ENCODE measurements around the gene AFTPH. TPM values are rescaled to one million over a fixed set of nuclear protein-coding genes. Genes with fewer than 3 reads are reported as not detected.

AFTPH gene
- total and polyA plus RNA-seq, 4 donors = 27.0 to 78.1 (median 35.0) TPM

DNA sequence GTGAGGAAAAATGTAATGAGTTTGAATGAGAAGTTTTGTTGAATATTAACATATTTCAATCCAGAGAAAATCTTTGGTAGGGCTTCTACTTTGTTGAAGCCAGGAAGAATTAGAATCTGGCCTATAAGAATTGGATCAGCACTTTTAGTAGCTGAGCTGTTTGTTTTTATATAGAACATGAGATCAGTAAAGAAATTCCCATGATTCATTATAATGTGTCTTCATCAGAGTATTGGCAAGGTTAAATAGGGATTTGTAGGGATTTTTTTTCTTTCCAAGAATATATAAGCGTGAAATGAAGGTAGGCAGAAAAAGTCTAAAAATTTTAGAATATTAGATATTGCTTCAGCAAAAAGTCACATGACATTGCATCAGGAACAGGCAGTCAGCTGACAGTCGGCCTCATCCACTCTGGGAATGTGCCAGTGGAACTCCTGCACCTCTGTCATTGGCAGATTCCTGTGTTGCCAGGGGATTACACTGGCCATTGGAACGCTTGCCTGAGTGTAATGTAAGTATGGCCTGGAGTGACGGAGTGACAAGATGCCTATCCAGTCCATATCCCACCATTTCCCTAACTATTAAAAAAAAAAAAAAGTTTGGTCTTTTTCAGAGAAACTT, 69.0 kb downstream of the AFTPH start:
- DNase-seq (no peak), ATAC-seq (ENCODE audit: insufficient read depth, low FRiP score) (no peak)
- Histone ChIP-seq H3K9me3 (ENCODE audit: control insufficient read depth in 4 of 4, insufficient read depth in 3 of 4, low read length in 3 of 4) (no peaks in the 10 kb centered on the region), H3K4me1 (ENCODE audit: control insufficient read depth in 5 of 5, insufficient read depth in 5 of 5, low read length in 5 of 5) (no peaks in the 10 kb centered on the region), H3K27me3 (ENCODE audit: control insufficient read depth in 3 of 3, insufficient read depth in 3 of 3, low read length in 2 of 3) (no peaks in the 10 kb centered on the region), H3K4me3 (no peak overlapping the region), H3K9ac (ENCODE audit: insufficient read depth in 1 of 2, low read length in 2 of 2) (no peak overlapping the region), H3K27ac (ENCODE audit: low read depth in 1 of 2, low read length in 1 of 2) (no peak overlapping the region), H3K36me3 (ENCODE audit: control insufficient read depth in 4 of 4, insufficient read depth in 4 of 4, low read length in 4 of 4) (peaks cover 2 to 15% (median 12%) of the 10 kb centered on the region in 4 donors)
- TF ChIP-seq, protein P1, sequence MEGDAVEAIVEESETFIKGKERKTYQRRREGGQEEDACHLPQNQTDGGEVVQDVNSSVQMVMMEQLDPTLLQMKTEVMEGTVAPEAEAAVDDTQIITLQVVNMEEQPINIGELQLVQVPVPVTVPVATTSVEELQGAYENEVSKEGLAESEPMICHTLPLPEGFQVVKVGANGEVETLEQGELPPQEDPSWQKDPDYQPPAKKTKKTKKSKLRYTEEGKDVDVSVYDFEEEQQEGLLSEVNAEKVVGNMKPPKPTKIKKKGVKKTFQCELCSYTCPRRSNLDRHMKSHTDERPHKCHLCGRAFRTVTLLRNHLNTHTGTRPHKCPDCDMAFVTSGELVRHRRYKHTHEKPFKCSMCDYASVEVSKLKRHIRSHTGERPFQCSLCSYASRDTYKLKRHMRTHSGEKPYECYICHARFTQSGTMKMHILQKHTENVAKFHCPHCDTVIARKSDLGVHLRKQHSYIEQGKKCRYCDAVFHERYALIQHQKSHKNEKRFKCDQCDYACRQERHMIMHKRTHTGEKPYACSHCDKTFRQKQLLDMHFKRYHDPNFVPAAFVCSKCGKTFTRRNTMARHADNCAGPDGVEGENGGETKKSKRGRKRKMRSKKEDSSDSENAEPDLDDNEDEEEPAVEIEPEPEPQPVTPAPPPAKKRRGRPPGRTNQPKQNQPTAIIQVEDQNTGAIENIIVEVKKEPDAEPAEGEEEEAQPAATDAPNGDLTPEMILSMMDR (IDR thresholded peaks at IDR 0.05; ENCODE audit: control extremely low read depth, extremely low read depth) = no peak
- 84 to 88% methylated on average over 4 of the region's 4 CpGs for WGBS, 2 donors

DNA sequence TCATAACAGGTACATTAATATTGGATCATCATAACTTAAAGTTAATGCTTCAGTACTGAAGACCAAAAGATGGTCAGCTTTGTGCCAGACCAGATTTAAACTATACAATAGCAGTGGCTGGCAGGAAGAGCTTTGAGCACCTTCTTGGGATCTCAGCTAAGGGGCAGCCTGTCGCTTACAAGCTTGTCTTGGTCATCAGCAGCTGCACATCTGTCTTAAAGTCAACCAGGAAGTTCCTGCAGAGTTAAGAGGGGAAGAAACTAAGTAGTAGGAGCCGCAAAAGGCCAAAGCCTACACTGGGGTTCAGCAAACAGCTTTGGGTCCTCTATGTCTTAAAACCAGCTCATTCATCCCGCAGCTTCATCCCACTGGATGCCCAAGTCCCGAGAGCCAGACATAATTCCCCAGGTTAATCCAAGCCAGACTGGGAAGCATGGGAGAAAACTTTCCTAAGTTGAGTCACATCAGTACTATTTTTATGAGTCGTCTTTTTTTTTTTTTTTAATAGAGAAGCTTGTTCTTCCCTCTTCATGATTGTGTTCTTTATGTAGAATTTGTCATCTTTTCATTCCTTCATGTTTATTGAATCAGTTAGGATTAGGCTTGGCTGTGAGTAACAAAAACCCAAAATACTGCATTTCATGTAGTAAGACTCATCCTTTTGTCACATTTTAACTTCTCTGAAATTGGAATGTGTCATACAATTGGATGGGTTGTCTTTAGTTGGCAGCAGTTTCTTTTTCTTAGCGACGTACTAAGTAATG, 70.3 kb downstream of the AFTPH start:
- 88 to 89% methylated on average over 7 of the region's 7 CpGs for WGBS, 2 donors
- Histone ChIP-seq H3K4me3 (no peak overlapping the region), H3K9ac (ENCODE audit: insufficient read depth in 1 of 2, low read length in 2 of 2) (no peak overlapping the region), H3K27me3 (ENCODE audit: control insufficient read depth in 3 of 3, insufficient read depth in 3 of 3, low read length in 2 of 3) (no peaks in the 10 kb centered on the region), H3K27ac (ENCODE audit: low read depth in 1 of 2, low read length in 1 of 2) (no peak overlapping the region), H3K36me3 (ENCODE audit: control insufficient read depth in 4 of 4, insufficient read depth in 4 of 4, low read length in 4 of 4) (peaks cover 2 to 15% (median 9%) of the 10 kb centered on the region in 4 donors), H3K9me3 (ENCODE audit: control insufficient read depth in 4 of 4, insufficient read depth in 3 of 4, low read length in 3 of 4) (no peaks in the 10 kb centered on the region), H3K4me1 (ENCODE audit: control insufficient read depth in 5 of 5, insufficient read depth in 5 of 5, low read length in 5 of 5) (peaks cover 0 to 2% (median 0%) of the 10 kb centered on the region in 5 donors)
- DNase-seq = no peak
- no peak for ATAC-seq (ENCODE audit: insufficient read depth, low FRiP score)
- TF ChIP-seq, protein P1 (IDR thresholded peaks at IDR 0.05; ENCODE audit: control extremely low read depth, extremely low read depth) = no peak

GRCh38 chr2:64595397-64596176, 71.5 kb downstream of the AFTPH start:
- Histone ChIP-seq H3K9ac (ENCODE audit: insufficient read depth in 1 of 2, low read length in 2 of 2) (no peak overlapping the region), H3K4me1 (ENCODE audit: control insufficient read depth in 5 of 5, insufficient read depth in 5 of 5, low read length in 5 of 5) (peaks cover 0 to 9% (median 0%) of the 10 kb centered on the region in 5 donors), H3K27me3 (ENCODE audit: control insufficient read depth in 3 of 3, insufficient read depth in 3 of 3, low read length in 2 of 3) (no peaks in the 10 kb centered on the region), H3K36me3 (ENCODE audit: control insufficient read depth in 4 of 4, insufficient read depth in 4 of 4, low read length in 4 of 4) (peaks cover 2 to 15% (median 9%) of the 10 kb centered on the region in 4 donors), H3K27ac (ENCODE audit: low read depth in 1 of 2, low read length in 1 of 2) (no peak overlapping the region), H3K9me3 (ENCODE audit: control insufficient read depth in 4 of 4, insufficient read depth in 3 of 4, low read length in 3 of 4) (no peaks in the 10 kb centered on the region), H3K4me3 (no peak overlapping the region)
- 57 to 65% methylated on average over 4 of the region's 4 CpGs for WGBS, 2 donors
- ATAC-seq (ENCODE audit: insufficient read depth, low FRiP score) = no peak
- TF ChIP-seq, protein P1 (IDR thresholded peaks at IDR 0.05; ENCODE audit: control extremely low read depth, extremely low read depth) = no peak
- DNase-seq = peak in 2 of 3 donors; percentile 60 to 74
